ENCODE measurements around the gene SMYD3. TPM values are rescaled to one million over a fixed set of nuclear protein-coding genes. Genes with fewer than 3 reads are reported as not detected.

The SMYD3 gene
- total RNA-seq, 6 experiments from 2014 or later: 6.3 to 10.0 (median 6.6) TPM

GRCh38 chr1:246036175-246036574 lies 470.9 kb downstream of the SMYD3 start:
- DNase-seq: no peak
- intact Hi-C loops (cut with DNase I): no loop called here
- TF ChIP-seq POLR2A (IDR thresholded peaks at IDR 0.05) (no peak), CTCF (IDR thresholded peaks at IDR 0.05) (no peak)
- WGBS (ENCODE audit: insufficient coverage, low coverage, low lambda C conversion rate, missing lambda C conversion rate): 92% methylated on average over 1 of the region's 1 CpG
- H3K36me3 ChIP-seq: no peaks in the 10 kb centered on the region
- no peak overlapping the region for H3K27ac ChIP-seq
- H3K4me3 ChIP-seq: no peak overlapping the region
- no peak for ATAC-seq
- H3K9me3 ChIP-seq: no peaks in the 10 kb centered on the region
- no peaks in the 10 kb centered on the region for H3K4me1 ChIP-seq
- H3K27me3 ChIP-seq: no peaks in the 10 kb centered on the region

DNA sequence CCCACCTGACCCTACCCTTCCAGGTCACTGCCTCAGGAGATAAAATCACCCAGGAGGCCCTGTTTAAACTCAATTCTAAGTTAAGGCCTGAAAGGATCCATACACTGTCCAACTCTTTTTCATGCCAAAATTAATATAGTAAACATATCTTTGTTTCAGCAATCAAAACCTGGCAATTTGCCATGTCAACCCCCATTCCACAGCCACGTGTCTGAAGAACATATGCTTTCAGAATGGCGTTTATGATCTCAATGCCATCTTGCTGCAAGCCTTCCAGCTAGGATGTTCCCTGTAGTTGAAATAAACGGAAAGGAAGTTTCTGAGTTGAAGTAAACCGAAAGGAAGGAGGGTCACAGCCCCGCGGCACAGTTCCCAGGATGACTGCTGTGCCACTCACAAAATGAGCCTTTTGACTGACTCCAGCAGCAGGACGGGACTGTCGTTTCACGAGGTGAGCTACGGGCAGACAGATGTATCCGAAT lies 472.0 kb downstream of the SMYD3 start:
- H3K36me3 ChIP-seq: no peaks in the 10 kb centered on the region
- H3K27me3 ChIP-seq: no peaks in the 10 kb centered on the region
- WGBS (ENCODE audit: insufficient coverage, low coverage, low lambda C conversion rate, missing lambda C conversion rate): 65% methylated on average over 3 of the region's 11 CpGs
- H3K27ac ChIP-seq: no peak overlapping the region
- H3K4me3 ChIP-seq: no peak overlapping the region
- no peaks in the 10 kb centered on the region for H3K4me1 ChIP-seq
- no peaks in the 10 kb centered on the region for H3K9me3 ChIP-seq
- intact Hi-C loops (cut with DNase I): no loop called here
- DNase-seq: no peak
- peak in 2 of 4 donors; percentile 19 to 23 for ATAC-seq
- no peak for TF ChIP-seq CTCF (IDR thresholded peaks at IDR 0.05)
- TF ChIP-seq POLR2A (IDR thresholded peaks at IDR 0.05): no peak

DNA sequence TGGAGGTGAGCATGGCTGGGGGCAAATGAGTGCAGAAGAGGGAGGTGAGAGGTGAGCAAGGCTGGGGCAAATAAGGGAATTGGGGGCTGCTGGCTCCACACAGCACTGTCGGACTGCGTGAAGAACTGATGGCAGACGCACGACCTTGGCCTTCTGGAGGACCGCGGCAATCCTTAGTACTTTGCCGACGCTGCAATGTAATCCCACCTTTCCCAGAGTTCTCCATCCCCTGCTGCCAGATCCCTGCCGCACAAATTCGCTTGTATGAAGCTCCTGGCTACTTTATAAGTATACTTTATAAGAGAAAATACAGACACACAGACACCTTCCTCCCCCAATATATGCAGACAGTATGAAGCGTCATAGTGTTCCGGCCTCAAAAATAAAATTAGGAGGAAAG lies 472.4 kb downstream of the SMYD3 start:
- no peaks in the 10 kb centered on the region for H3K36me3 ChIP-seq
- 84% methylated on average over 12 of the region's 12 CpGs for WGBS (ENCODE audit: insufficient coverage, low coverage, low lambda C conversion rate, missing lambda C conversion rate)
- H3K4me3 ChIP-seq: no peak overlapping the region
- ATAC-seq (no peak), DNase-seq (no peak)
- intact Hi-C loops (cut with DNase I): no loop called here
- no peaks in the 10 kb centered on the region for H3K4me1 ChIP-seq
- H3K27ac ChIP-seq: no peak overlapping the region
- no peaks in the 10 kb centered on the region for H3K9me3 ChIP-seq
- no peaks in the 10 kb centered on the region for H3K27me3 ChIP-seq
- TF ChIP-seq POLR2A (IDR thresholded peaks at IDR 0.05) (no peak), CTCF (IDR thresholded peaks at IDR 0.05) (no peak)

DNA sequence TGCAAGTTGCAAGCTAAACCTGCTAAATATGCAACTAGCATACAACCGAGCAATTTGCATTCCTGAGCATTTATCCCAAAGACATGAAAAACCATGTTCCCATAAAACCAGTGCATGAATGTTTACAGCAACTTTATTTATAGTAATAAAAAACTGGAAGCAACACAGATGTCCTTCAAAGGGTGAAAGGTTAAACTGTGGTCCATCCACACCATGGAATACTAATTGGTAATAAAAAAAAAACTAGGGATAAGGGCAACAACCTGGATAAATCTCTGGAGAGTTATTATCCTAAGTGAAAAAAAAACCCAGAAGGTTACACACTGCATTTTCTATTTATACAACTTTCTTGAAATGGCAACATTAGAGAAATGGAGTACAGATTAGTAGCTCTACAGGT lies 474.1 kb downstream of the SMYD3 start:
- Histone ChIP-seq H3K9me3 (no peaks in the 10 kb centered on the region), H3K4me3 (no peak overlapping the region), H3K4me1 (no peaks in the 10 kb centered on the region), H3K27ac (no peak overlapping the region), H3K27me3 (no peaks in the 10 kb centered on the region), H3K36me3 (no peaks in the 10 kb centered on the region)
- TF ChIP-seq CTCF (IDR thresholded peaks at IDR 0.05) (no peak), POLR2A (IDR thresholded peaks at IDR 0.05) (no peak)
- ATAC-seq (no peak), DNase-seq (no peak)
- intact Hi-C loops (cut with DNase I): no loop called here
- 88% methylated on average over 1 of the region's 1 CpG for WGBS (ENCODE audit: insufficient coverage, low coverage, low lambda C conversion rate, missing lambda C conversion rate)

GRCh38 chr1:246032031-246032551 lies 475.0 kb downstream of the SMYD3 start:
- Histone ChIP-seq H3K36me3 (no peaks in the 10 kb centered on the region), H3K27me3 (no peaks in the 10 kb centered on the region), H3K4me3 (no peak overlapping the region), H3K4me1 (no peaks in the 10 kb centered on the region), H3K9me3 (no peaks in the 10 kb centered on the region), H3K27ac (no peak overlapping the region)
- TF ChIP-seq POLR2A (IDR thresholded peaks at IDR 0.05) (no peak), CTCF (IDR thresholded peaks at IDR 0.05) (no peak)
- ATAC-seq (no peak), DNase-seq (no peak)
- intact Hi-C loops (cut with DNase I): no loop called here
- 71% methylated on average over 3 of the region's 3 CpGs for WGBS (ENCODE audit: insufficient coverage, low coverage, low lambda C conversion rate, missing lambda C conversion rate)
